ENCODE results near the gene MYO1H. TPM values are rescaled to one million over a fixed set of nuclear protein-coding genes. Genes with fewer than 3 reads are reported as not detected.

Gene MYO1H
- total RNA-seq, 1 donor from 2014 or later = not detected

GRCh38 chr12:109331301-109331952 is 16.3 kb upstream of the MYO1H start:
- no peak overlapping the region for H3K27ac ChIP-seq (ENCODE audit: low read depth, low read length)
- H3K4me3 ChIP-seq (ENCODE audit: insufficient read depth, low read depth, low read length) = no peak overlapping the region
- no peak for TF ChIP-seq EZH2 (IDR thresholded peaks at IDR 0.05; ENCODE audit: insufficient read depth, low read length)
- H3K79me2 ChIP-seq (ENCODE audit: insufficient read depth, low read length) = no peaks in the 10 kb centered on the region
- H3K27me3 ChIP-seq (ENCODE audit: insufficient read depth, low read length) = peaks cover 10% of the 10 kb centered on the region
- Mint-ChIP-seq H3K27ac (ENCODE audit: unreplicated experiment) (no peak overlapping the region), H3K36me3 (ENCODE audit: low read depth, unreplicated experiment) (no peaks in the 10 kb centered on the region), H3K4me3 (ENCODE audit: unreplicated experiment) (no peak overlapping the region), H3K9me3 (ENCODE audit: unreplicated experiment) (no peaks in the 10 kb centered on the region), H3K4me1 (ENCODE audit: low read depth, unreplicated experiment) (peaks cover 5% of the 10 kb centered on the region), H3K27me3 (ENCODE audit: low read depth, unreplicated experiment) (peaks cover 12% of the 10 kb centered on the region)
- no peak overlapping the region for H3K4me2 ChIP-seq (ENCODE audit: low read length)
- no peaks in the 10 kb centered on the region for H3K36me3 ChIP-seq (ENCODE audit: insufficient read depth, low read length)
- no peak overlapping the region for H3K9ac ChIP-seq (ENCODE audit: low read length)
- DNase-seq (ENCODE audit: low read depth) (no peak), FAIRE-seq (no peak)
- H4K20me1 ChIP-seq (ENCODE audit: insufficient read depth, low read length) = no peaks in the 10 kb centered on the region
- H2AFZ ChIP-seq (ENCODE audit: low read depth, low read length) = no peak overlapping the region
- no peaks in the 10 kb centered on the region for H3K4me1 ChIP-seq (ENCODE audit: insufficient read depth, low read length)
- no peaks in the 10 kb centered on the region for H3K9me3 ChIP-seq (ENCODE audit: insufficient read depth, low read depth, low read length)

DNA sequence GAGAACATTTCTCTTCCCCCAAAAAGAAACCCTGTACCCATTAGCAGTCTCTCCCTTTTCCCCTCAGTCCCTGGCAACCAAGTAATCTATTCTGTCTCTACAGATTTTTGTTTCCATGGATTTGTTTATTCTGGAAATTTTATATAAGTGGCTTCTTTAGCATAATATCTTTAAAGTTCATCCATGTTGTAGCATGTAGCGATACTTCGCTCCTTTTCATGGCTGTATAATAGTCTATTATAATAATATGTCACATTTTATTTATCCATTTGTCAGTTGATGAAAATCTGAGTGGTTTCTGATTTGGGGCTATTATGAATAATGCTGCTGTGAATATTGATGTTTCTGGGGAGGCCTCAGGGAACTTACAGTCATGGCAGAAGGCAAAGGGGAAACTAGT is 12.8 kb upstream of the MYO1H start:
- TF ChIP-seq, protein P1, sequence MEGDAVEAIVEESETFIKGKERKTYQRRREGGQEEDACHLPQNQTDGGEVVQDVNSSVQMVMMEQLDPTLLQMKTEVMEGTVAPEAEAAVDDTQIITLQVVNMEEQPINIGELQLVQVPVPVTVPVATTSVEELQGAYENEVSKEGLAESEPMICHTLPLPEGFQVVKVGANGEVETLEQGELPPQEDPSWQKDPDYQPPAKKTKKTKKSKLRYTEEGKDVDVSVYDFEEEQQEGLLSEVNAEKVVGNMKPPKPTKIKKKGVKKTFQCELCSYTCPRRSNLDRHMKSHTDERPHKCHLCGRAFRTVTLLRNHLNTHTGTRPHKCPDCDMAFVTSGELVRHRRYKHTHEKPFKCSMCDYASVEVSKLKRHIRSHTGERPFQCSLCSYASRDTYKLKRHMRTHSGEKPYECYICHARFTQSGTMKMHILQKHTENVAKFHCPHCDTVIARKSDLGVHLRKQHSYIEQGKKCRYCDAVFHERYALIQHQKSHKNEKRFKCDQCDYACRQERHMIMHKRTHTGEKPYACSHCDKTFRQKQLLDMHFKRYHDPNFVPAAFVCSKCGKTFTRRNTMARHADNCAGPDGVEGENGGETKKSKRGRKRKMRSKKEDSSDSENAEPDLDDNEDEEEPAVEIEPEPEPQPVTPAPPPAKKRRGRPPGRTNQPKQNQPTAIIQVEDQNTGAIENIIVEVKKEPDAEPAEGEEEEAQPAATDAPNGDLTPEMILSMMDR (IDR thresholded peaks at IDR 0.05; ENCODE audit: insufficient read depth, low read depth, low read length) = no peak
- TF ChIP-seq EZH2 (IDR thresholded peaks at IDR 0.05; ENCODE audit: insufficient read depth, low read length) = no peak
- no peak for FAIRE-seq

DNA sequence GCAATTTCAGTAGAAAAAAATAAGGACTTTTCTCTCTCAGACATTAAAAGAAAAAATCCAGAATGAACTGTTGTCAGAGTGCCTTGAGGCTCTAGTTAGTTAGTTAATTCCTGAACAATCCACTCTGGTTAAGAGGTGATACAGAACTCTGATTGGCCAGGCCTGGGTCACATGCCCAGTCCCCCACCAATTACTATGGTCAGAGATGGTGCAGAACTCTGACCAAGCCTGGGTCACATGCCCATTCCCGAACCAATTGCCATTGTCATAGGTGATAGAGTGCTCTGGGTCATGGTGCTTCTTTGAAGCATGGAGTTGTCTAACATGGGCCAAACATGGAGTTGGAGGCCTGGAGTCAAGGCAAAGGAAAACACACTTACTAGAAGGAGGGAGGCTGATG is 11.1 kb upstream of the MYO1H start:
- H3K4me1 Mint-ChIP-seq (ENCODE audit: low read depth, unreplicated experiment) = no peaks in the 10 kb centered on the region
- no peak overlapping the region for H3K9ac ChIP-seq (ENCODE audit: low read length)
- peaks cover 10% of the 10 kb centered on the region for H3K27me3 Mint-ChIP-seq (ENCODE audit: low read depth, unreplicated experiment)
- DNase-seq (ENCODE audit: low read depth) = no peak
- no peaks in the 10 kb centered on the region for H3K36me3 ChIP-seq (ENCODE audit: insufficient read depth, low read length)
- H3K4me3 Mint-ChIP-seq (ENCODE audit: unreplicated experiment) = no peak overlapping the region
- H3K4me1 ChIP-seq (ENCODE audit: insufficient read depth, low read length) = no peaks in the 10 kb centered on the region
- no peaks in the 10 kb centered on the region for H3K36me3 Mint-ChIP-seq (ENCODE audit: low read depth, unreplicated experiment)
- no peak for TF ChIP-seq EZH2 (IDR thresholded peaks at IDR 0.05; ENCODE audit: insufficient read depth, low read length)
- TF ChIP-seq, protein P1 (IDR thresholded peaks at IDR 0.05; ENCODE audit: insufficient read depth, low read depth, low read length) = no peak
- peaks cover 5% of the 10 kb centered on the region for H3K27me3 ChIP-seq (ENCODE audit: insufficient read depth, low read length)
- H3K79me2 ChIP-seq (ENCODE audit: insufficient read depth, low read length) = no peaks in the 10 kb centered on the region
- FAIRE-seq = no peak
- no peak overlapping the region for H3K4me3 ChIP-seq (ENCODE audit: insufficient read depth, low read depth, low read length)
- no peak overlapping the region for H2AFZ ChIP-seq (ENCODE audit: low read depth, low read length)
- no peaks in the 10 kb centered on the region for H4K20me1 ChIP-seq (ENCODE audit: insufficient read depth, low read length)
- no peaks in the 10 kb centered on the region for H3K9me3 ChIP-seq (ENCODE audit: insufficient read depth, low read depth, low read length)
- H3K9me3 Mint-ChIP-seq (ENCODE audit: unreplicated experiment) = no peaks in the 10 kb centered on the region
- no peak overlapping the region for H3K4me2 ChIP-seq (ENCODE audit: low read length)
- H3K27ac ChIP-seq (ENCODE audit: low read depth, low read length) = no peak overlapping the region
- H3K27ac Mint-ChIP-seq (ENCODE audit: unreplicated experiment) = no peak overlapping the region

More for the DNA sequence above, 12.8 kb upstream of the MYO1H start:
- Histone ChIP-seq H3K4me3 (ENCODE audit: insufficient read depth, low read depth, low read length) (no peak overlapping the region), H3K27me3 (ENCODE audit: insufficient read depth, low read length) (peaks cover 7% of the 10 kb centered on the region), H4K20me1 (ENCODE audit: insufficient read depth, low read length) (no peaks in the 10 kb centered on the region), H3K4me2 (ENCODE audit: low read length) (no peak overlapping the region), H3K9me3 (ENCODE audit: insufficient read depth, low read depth, low read length) (no peaks in the 10 kb centered on the region), H3K4me1 (ENCODE audit: insufficient read depth, low read length) (no peaks in the 10 kb centered on the region), H3K79me2 (ENCODE audit: insufficient read depth, low read length) (no peaks in the 10 kb centered on the region), H2AFZ (ENCODE audit: low read depth, low read length) (no peak overlapping the region), H3K9ac (ENCODE audit: low read length) (no peak overlapping the region), H3K27ac (ENCODE audit: low read depth, low read length) (no peak overlapping the region), H3K36me3 (ENCODE audit: insufficient read depth, low read length) (no peaks in the 10 kb centered on the region)
- DNase-seq (ENCODE audit: low read depth) = no peak
- no peaks in the 10 kb centered on the region for H3K9me3 Mint-ChIP-seq (ENCODE audit: unreplicated experiment)
- H3K27ac Mint-ChIP-seq (ENCODE audit: unreplicated experiment) = no peak overlapping the region
- peaks cover under 1% of the 10 kb centered on the region for H3K4me1 Mint-ChIP-seq (ENCODE audit: low read depth, unreplicated experiment)
- H3K27me3 Mint-ChIP-seq (ENCODE audit: low read depth, unreplicated experiment) = peaks cover 16% of the 10 kb centered on the region
- H3K4me3 Mint-ChIP-seq (ENCODE audit: unreplicated experiment) = no peak overlapping the region
- H3K36me3 Mint-ChIP-seq (ENCODE audit: low read depth, unreplicated experiment) = no peaks in the 10 kb centered on the region

All from astrocyte (in vitro differentiated cells and primary cell).